ENCODE measurements around the gene PAX2.

PAX2 gene

DNA sequence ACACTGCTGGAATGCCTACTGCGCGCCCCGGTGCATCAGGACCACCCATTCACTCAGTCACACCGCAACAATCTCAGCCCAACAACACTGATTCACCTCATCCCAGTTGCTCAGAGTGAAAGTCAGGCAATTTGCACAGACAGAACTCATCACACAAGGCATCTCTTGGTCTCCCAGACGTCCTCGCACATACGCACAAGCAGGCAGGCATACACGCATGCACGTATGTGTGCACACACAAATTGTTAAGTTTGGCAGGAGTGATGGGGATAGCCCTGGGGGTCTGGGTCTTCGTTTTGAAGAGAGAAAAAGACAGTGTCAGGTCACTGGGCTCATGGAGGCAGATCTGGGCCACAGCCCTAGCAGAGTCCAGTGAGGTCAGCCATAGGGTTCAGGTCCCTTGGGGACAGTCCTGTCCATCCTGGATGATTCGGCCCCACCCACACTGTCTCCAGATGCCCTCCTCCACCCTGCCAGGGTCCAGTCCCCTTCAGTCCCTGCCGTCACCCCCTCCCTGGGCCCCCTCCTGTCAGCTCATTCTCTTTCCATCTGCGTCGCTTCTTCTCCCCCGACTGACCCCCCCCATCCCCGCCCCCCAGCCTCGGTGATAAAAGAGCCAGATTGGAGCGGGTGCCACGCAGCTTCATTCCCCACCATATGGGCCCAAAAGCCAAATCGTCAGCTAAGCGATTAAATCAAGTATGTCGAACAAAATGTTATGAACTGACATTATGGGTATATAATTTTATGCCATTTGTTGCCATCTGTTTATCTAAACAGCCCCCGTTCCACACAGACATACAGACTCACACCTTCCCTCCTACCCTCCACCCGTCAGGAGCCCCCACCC is 118.9 kb downstream of the PAX2 start:
- DNase-seq (ENCODE audit: insufficient read length, low spot score) (no peak), FAIRE-seq (no peak)
- TF ChIP-seq POLR2A (IDR thresholded peaks at IDR 0.05; ENCODE audit: low read depth, low read length) (no peak), PAX5 (IDR thresholded peaks at IDR 0.05; ENCODE audit: insufficient read depth, low read length, severe bottlenecking) (no peak), TAF1 (IDR thresholded peaks at IDR 0.05; ENCODE audit: low read depth, low read length) (no peak), POLR2AphosphoS5 (IDR thresholded peaks at IDR 0.05; ENCODE audit: low read depth, low read length) (no peak), SPI1 (IDR thresholded peaks at IDR 0.05; ENCODE audit: low read depth, low read length) (no peak), POU2F2 (IDR thresholded peaks at IDR 0.05; ENCODE audit: low read depth, low read length) (no peak)

DNA sequence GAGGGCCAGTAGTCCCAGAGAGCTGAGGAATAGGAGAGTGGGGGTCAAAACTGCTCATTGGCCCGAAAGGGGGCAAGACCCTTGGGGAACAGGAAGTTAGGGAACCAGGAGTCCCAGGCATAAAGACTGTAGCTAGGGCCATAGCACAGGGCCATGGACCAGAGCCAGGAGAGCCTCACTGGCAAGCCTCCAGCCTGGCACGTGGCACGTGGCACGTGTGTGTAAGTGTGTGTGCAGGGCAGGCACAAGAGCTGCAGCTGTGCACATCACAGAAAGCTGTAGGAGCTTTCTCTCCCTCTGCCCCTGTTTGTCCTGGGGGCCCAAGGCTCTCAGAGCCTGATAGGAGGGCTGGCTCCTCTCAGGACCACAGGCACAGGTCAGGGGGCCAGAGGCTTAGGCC is 119.6 kb downstream of the PAX2 start:
- no peak for DNase-seq (ENCODE audit: insufficient read length, low spot score)
- TF ChIP-seq PAX5 (IDR thresholded peaks at IDR 0.05; ENCODE audit: insufficient read depth, low read length, severe bottlenecking), result no peak
- no peak for TF ChIP-seq POLR2A (IDR thresholded peaks at IDR 0.05; ENCODE audit: low read depth, low read length)
- TF ChIP-seq SPI1 (IDR thresholded peaks at IDR 0.05; ENCODE audit: low read depth, low read length), result no peak
- no peak for TF ChIP-seq POU2F2 (IDR thresholded peaks at IDR 0.05; ENCODE audit: low read depth, low read length)
- no peak for TF ChIP-seq TAF1 (IDR thresholded peaks at IDR 0.05; ENCODE audit: low read depth, low read length)
- no peak for TF ChIP-seq POLR2AphosphoS5 (IDR thresholded peaks at IDR 0.05; ENCODE audit: low read depth, low read length)
- FAIRE-seq, result no peak

DNA sequence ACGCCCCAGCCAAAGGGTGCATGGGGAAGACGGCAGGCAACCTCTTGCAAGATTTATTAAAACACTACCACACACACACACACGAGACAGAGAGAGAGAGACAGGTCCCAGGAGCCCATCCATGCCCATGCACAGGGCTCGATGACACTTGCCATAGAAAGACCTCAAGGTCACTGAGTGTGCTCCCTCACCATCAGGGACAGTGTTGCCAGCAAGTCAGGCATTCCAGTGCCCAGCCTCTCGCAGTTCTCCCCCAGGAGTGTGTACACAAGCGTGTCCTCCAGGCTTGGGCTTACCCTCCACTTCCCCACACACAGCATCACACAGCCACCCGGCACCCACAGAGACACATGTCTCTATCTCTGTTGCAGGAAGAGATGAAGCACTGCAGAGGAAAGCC is 120.6 kb downstream of the PAX2 start:
- TF ChIP-seq POLR2A (IDR thresholded peaks at IDR 0.05; ENCODE audit: low read depth, low read length) (no peak), TAF1 (IDR thresholded peaks at IDR 0.05; ENCODE audit: low read depth, low read length) (no peak), SPI1 (IDR thresholded peaks at IDR 0.05; ENCODE audit: low read depth, low read length) (no peak), POLR2AphosphoS5 (IDR thresholded peaks at IDR 0.05; ENCODE audit: low read depth, low read length) (no peak), POU2F2 (IDR thresholded peaks at IDR 0.05; ENCODE audit: low read depth, low read length) (no peak), PAX5 (IDR thresholded peaks at IDR 0.05; ENCODE audit: insufficient read depth, low read length, severe bottlenecking) (no peak)
- no peak for DNase-seq (ENCODE audit: insufficient read length, low spot score)
- no peak for FAIRE-seq

DNA sequence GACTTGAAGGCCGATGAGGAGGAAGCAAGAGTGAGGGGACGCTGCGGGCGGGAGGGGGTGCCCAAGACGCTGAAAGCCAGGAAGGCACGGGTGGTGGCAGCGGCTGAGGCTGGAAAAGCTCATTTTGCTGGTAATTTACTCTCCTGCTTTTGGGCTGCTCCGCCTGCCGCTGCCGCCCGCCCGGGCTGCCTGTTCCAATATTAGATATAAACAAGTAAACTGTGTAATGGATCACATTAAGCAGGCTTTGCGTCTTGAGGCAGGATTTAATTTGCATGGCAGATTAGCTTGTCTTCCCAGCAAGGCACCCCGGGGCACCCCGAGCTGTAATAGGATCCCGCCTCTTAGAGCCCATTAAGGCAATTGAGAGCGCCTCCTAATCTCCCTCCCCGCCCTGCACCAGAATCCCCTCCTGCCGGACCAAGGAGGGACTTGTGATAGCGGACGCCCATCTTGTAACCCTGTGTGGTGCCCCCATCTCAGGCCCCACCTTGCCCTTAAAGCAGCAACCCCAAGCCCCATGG is 121.3 kb downstream of the PAX2 start:
- DNase-seq (ENCODE audit: insufficient read length, low spot score), result no peak

DNA sequence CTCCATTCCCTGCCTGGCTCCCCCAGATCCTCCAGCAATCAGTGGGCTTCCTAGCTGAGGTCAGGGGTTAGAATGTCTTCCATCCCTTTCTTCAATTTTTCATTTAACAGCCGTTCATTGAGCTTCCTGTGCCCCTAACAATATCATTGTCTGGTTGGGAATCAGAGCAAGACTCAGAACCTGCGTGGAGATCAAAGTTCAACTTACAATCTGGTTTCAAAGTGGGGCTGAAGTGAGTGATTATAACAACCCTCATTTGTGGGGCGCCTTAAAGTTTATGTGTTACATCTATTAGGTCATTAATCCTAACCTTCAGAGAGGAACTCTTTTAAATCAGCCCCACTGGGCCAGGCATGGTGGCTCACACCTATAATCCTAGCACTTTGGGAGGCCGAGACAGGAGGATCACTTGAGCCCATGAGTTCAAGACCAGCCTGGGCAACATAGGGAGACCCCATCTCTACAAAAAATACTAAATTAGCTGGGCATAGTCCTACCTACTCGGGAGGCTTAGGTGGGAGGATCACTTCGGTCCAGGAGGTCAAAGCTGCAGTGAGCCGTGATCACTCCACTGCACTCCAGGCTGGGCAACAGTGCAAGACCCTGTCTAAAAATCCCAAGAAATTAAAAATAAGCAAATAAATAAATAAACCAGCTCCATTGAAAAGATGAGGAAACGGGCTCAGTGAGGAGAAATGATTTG is 122.0 kb downstream of the PAX2 start:
- TF ChIP-seq POLR2A (IDR thresholded peaks at IDR 0.05; ENCODE audit: low read depth, low read length) (no peak), POU2F2 (IDR thresholded peaks at IDR 0.05; ENCODE audit: low read depth, low read length) (no peak), TAF1 (IDR thresholded peaks at IDR 0.05; ENCODE audit: low read depth, low read length) (no peak), SPI1 (IDR thresholded peaks at IDR 0.05; ENCODE audit: low read depth, low read length) (no peak), PAX5 (IDR thresholded peaks at IDR 0.05; ENCODE audit: insufficient read depth, low read length, severe bottlenecking) (no peak), POLR2AphosphoS5 (IDR thresholded peaks at IDR 0.05; ENCODE audit: low read depth, low read length) (no peak)
- FAIRE-seq, result no peak

More for the DNA sequence above, 121.3 kb downstream of the PAX2 start:
- TF ChIP-seq SPI1 (IDR thresholded peaks at IDR 0.05; ENCODE audit: low read depth, low read length) (no peak), POLR2AphosphoS5 (IDR thresholded peaks at IDR 0.05; ENCODE audit: low read depth, low read length) (no peak), TAF1 (IDR thresholded peaks at IDR 0.05; ENCODE audit: low read depth, low read length) (no peak), POLR2A (IDR thresholded peaks at IDR 0.05; ENCODE audit: low read depth, low read length) (no peak), POU2F2 (IDR thresholded peaks at IDR 0.05; ENCODE audit: low read depth, low read length) (no peak), PAX5 (IDR thresholded peaks at IDR 0.05; ENCODE audit: insufficient read depth, low read length, severe bottlenecking) (no peak)
- no peak for FAIRE-seq

DNA sequence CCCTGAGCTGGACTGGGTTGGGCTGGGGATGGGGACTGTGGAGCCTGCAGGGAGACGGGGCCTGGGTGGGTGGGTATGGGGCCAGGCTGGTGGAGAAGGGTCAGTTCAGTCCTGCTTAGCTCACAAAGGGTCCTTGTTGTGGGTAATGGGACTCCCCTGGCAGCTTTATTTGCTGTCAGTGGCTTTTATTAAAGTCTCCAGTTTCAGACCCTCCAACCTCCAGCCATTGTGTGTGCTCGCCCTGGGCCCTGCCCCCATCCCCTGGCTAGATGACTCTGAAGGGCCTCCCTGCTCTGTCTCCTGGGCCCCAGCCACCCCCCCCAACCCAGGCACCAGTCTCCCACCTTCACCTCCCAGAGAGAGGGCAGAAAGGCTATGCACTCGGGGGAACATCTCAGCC is 123.0 kb downstream of the PAX2 start:
- TF ChIP-seq POU2F2 (IDR thresholded peaks at IDR 0.05; ENCODE audit: low read depth, low read length) (no peak), POLR2A (IDR thresholded peaks at IDR 0.05; ENCODE audit: low read depth, low read length) (no peak), PAX5 (IDR thresholded peaks at IDR 0.05; ENCODE audit: insufficient read depth, low read length, severe bottlenecking) (no peak), TAF1 (IDR thresholded peaks at IDR 0.05; ENCODE audit: low read depth, low read length) (no peak), POLR2AphosphoS5 (IDR thresholded peaks at IDR 0.05; ENCODE audit: low read depth, low read length) (no peak), SPI1 (IDR thresholded peaks at IDR 0.05; ENCODE audit: low read depth, low read length) (no peak)
- DNase-seq (ENCODE audit: insufficient read length, low spot score) (no peak), FAIRE-seq (no peak)

More for the DNA sequence above, 122.0 kb downstream of the PAX2 start:
- DNase-seq (ENCODE audit: insufficient read length, low spot score), result no peak

DNA sequence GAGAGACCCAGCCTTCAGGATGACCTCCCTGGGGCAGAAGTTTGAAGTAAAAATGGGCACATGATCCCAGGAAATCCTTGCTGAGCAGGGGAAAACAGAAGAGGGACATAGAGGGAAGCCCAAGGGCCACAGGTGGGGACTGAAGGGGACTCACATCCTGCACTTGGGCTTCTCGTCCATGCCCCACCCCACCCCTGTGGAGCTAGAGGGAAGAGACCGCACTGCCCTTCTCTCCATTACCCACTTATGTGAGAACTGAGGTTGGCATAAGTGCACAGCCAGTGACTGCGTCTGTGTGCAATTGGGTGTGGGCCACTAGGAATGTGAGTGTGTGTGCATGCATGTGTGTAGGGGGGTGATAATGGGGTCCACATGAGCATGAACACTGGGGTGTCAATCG is 124.0 kb downstream of the PAX2 start:
- FAIRE-seq (no peak), DNase-seq (ENCODE audit: insufficient read length, low spot score) (no peak)
- TF ChIP-seq SPI1 (IDR thresholded peaks at IDR 0.05; ENCODE audit: low read depth, low read length) (no peak), TAF1 (IDR thresholded peaks at IDR 0.05; ENCODE audit: low read depth, low read length) (no peak), POU2F2 (IDR thresholded peaks at IDR 0.05; ENCODE audit: low read depth, low read length) (no peak), POLR2AphosphoS5 (IDR thresholded peaks at IDR 0.05; ENCODE audit: low read depth, low read length) (no peak), POLR2A (IDR thresholded peaks at IDR 0.05; ENCODE audit: low read depth, low read length) (no peak), PAX5 (IDR thresholded peaks at IDR 0.05; ENCODE audit: insufficient read depth, low read length, severe bottlenecking) (no peak)

DNA sequence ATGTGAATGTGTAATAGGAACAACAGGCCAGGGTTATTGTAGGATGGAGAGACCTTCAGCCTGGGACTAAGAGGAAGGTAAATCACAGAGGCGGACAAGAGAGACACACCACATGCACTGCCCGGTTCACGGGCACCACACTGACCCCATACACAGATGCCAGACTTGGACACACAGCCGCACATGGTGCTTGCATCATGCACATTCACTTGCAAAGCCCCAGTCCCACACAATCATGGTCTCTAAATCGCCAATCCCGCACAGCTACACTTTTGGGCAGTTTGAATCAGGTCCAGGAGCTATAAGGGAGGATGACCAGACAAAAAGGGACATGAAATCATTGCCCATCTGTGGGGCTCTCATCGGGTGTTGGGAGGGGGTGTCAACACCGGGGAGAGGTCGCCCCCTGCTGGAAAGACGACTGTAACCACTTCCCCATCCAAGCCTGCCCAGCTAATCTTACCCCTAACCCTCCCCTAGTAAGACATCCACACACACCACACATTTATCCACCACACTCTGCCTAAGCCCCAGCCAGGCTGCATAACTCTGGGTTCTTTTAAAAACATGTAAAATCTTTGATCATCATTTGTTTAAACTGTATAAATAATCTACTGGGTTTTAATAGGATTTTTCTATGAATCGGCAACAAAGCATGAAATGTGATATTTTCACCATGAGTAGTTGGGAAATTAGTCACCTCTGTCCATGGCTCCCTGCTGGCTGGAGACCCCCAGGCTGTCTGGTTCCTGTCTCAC is 126.8 kb downstream of the PAX2 start:
- peak; percentile 74 for DNase-seq (ENCODE audit: insufficient read length, low spot score)
- TF ChIP-seq SPI1 (IDR thresholded peaks at IDR 0.05; ENCODE audit: low read depth, low read length) (peak; percentile 80), POLR2AphosphoS5 (IDR thresholded peaks at IDR 0.05; ENCODE audit: low read depth, low read length) (no peak)
- FAIRE-seq, result peak; percentile 81
